ENCODE data around the gene MIDN.

DNA sequence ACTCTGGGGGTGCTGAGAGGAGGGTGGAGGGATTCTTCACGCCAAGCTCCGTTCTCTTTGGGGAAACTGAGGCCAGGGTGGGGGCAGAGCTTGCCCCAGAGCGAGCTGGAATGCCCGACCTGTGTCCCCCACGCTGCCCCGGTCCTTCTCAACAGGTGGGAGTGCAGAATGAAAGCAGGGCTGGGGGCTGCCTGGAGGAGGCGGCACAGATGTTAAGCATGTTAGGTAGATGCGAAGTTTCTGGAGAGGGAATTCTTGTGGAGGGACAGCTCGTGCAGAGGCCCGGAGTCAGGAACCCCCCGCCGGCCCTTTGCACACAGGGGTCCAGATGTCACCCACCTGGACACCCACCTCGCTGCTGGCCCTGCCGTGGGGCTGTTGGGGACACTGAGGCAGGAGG is 46.3 kb downstream of the MIDN start:
- TF ChIP-seq POLR2AphosphoS5 (IDR thresholded peaks at IDR 0.05) (no peak), POLR2A (IDR thresholded peaks at IDR 0.05) (no peak), EP300 (IDR thresholded peaks at IDR 0.05) (no peak)
- TF ChIP-seq, protein P1, sequence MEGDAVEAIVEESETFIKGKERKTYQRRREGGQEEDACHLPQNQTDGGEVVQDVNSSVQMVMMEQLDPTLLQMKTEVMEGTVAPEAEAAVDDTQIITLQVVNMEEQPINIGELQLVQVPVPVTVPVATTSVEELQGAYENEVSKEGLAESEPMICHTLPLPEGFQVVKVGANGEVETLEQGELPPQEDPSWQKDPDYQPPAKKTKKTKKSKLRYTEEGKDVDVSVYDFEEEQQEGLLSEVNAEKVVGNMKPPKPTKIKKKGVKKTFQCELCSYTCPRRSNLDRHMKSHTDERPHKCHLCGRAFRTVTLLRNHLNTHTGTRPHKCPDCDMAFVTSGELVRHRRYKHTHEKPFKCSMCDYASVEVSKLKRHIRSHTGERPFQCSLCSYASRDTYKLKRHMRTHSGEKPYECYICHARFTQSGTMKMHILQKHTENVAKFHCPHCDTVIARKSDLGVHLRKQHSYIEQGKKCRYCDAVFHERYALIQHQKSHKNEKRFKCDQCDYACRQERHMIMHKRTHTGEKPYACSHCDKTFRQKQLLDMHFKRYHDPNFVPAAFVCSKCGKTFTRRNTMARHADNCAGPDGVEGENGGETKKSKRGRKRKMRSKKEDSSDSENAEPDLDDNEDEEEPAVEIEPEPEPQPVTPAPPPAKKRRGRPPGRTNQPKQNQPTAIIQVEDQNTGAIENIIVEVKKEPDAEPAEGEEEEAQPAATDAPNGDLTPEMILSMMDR (IDR thresholded peaks at IDR 0.05), result no peak
